IPS-18c (cell line): ENCODE measurements around the gene SSR1.

Source experiments
- H3K4me3 ChIP-seq: 2 replicates; pipeline ENCODE4 v1.7.0; 2013; ENCODE audit warnings: low read depth, mild to moderate bottlenecking, low read length, moderate library complexity; ENCODE audit not compliant: insufficient read depth
- H3K9me3 ChIP-seq: one replicate; pipeline ENCODE4 v1.6.1; 2013; ENCODE audit warnings: mild to moderate bottlenecking, low read length, moderate library complexity; ENCODE audit not compliant: control insufficient read depth, insufficient read depth

Gene SSR1

GRCh38 chr6:7251646-7252260 lies 61.2 kb downstream of the SSR1 start:
- no peak overlapping the region for H3K4me3 ChIP-seq

GRCh38 chr6:7250812-7251211 lies 62.2 kb downstream of the SSR1 start:
- Histone ChIP-seq H3K4me3 (no peak overlapping the region), H3K9me3 (no peaks in the 10 kb centered on the region)

More at GRCh38 chr6:7251646-7252260, 61.2 kb downstream of the SSR1 start:
- no peaks in the 10 kb centered on the region for H3K9me3 ChIP-seq

GRCh38 chr6:7249946-7250643 lies 62.9 kb downstream of the SSR1 start:
- Histone ChIP-seq H3K9me3 (no peaks in the 10 kb centered on the region), H3K4me3 (no peak overlapping the region)

GRCh38 chr6:7249391-7249790 lies 63.6 kb downstream of the SSR1 start:
- Histone ChIP-seq H3K9me3 (no peaks in the 10 kb centered on the region), H3K4me3 (no peak overlapping the region)

GRCh38 chr6:7247828-7248227 lies 65.2 kb downstream of the SSR1 start:
- Histone ChIP-seq H3K9me3 (no peaks in the 10 kb centered on the region), H3K4me3 (no peak overlapping the region)

- Histone ChIP-seq H3K9me3 (no peaks in the 10 kb centered on the region), H3K4me3 (no peak overlapping the region)
Observed at GRCh38 chr6:7247179-7247456, 65.9 kb downstream of the SSR1 start.

- no peak overlapping the region for H3K4me3 ChIP-seq
Observed at GRCh38 chr6:7246401-7247178, 66.4 kb downstream of the SSR1 start.

GRCh38 chr6:7245668-7246393 lies 67.2 kb downstream of the SSR1 start:
- Histone ChIP-seq H3K4me3 (no peak overlapping the region), H3K9me3 (no peaks in the 10 kb centered on the region)

More at GRCh38 chr6:7246401-7247178, 66.4 kb downstream of the SSR1 start:
- no peaks in the 10 kb centered on the region for H3K9me3 ChIP-seq

- Histone ChIP-seq H3K9me3 (no peaks in the 10 kb centered on the region), H3K4me3 (no peak overlapping the region)
Observed at GRCh38 chr6:7243179-7243981, 69.6 kb downstream of the SSR1 start.

GRCh38 chr6:7242835-7243178 lies 70.2 kb downstream of the SSR1 start:
- no peaks in the 10 kb centered on the region for H3K9me3 ChIP-seq
- no peak overlapping the region for H3K4me3 ChIP-seq

- Histone ChIP-seq H3K4me3 (no peak overlapping the region), H3K9me3 (no peaks in the 10 kb centered on the region)
Observed at GRCh38 chr6:7241709-7242645, 71.0 kb downstream of the SSR1 start.

GRCh38 chr6:7241160-7241559 lies 71.8 kb downstream of the SSR1 start:
- H3K4me3 ChIP-seq = no peak overlapping the region
- H3K9me3 ChIP-seq = no peaks in the 10 kb centered on the region

- no peak overlapping the region for H3K4me3 ChIP-seq
- H3K9me3 ChIP-seq = no peaks in the 10 kb centered on the region
Observed at GRCh38 chr6:7240351-7240750, 72.6 kb downstream of the SSR1 start.

- Histone ChIP-seq H3K9me3 (no peaks in the 10 kb centered on the region), H3K4me3 (no peak overlapping the region)
Observed at GRCh38 chr6:7239590-7239948, 73.4 kb downstream of the SSR1 start.

- Histone ChIP-seq H3K9me3 (no peaks in the 10 kb centered on the region), H3K4me3 (no peak overlapping the region)
Observed at GRCh38 chr6:7238900-7239589, 74.0 kb downstream of the SSR1 start.

GRCh38 chr6:7238526-7238899 lies 74.5 kb downstream of the SSR1 start:
- H3K9me3 ChIP-seq = no peaks in the 10 kb centered on the region
- H3K4me3 ChIP-seq = no peak overlapping the region
